Measurements from ENCODE around the gene MOGAT1.

MOGAT1 gene

DNA sequence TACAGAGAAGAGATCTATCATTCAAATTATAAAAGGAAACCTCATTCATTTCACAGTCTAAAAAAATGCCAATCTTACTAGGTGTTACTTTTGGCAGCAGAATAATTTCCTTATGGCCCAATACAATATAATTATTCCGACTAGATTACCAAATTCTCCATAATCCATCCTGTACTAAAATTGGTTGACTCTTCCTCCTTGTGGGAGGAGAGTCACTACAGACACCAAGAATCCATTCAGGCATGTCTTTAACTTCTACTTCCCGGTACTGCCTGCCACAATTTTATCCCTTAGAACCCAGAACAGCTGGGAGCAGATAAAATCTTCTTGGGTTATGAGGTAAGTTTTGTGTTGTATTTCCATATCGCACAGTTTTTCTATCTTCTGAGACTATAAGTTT, 25.4 kb upstream of the MOGAT1 start:
- no peaks in the 10 kb centered on the region for H3K9me2 ChIP-seq (replicated peaks; ENCODE audit: insufficient read depth, low read length)
- H3K27ac ChIP-seq (ENCODE audit: low read depth, low read length), result no peak overlapping the region
- H3K27me3 ChIP-seq (ENCODE audit: low read length), result no peaks in the 10 kb centered on the region
- H3K4me3 ChIP-seq (ENCODE audit: insufficient read depth, low read length, poor library complexity, severe bottlenecking), result no peak overlapping the region
- no peak overlapping the region for H2AFZ ChIP-seq (ENCODE audit: low read depth, low read length, severe bottlenecking)
- no peak overlapping the region for H3K4me2 ChIP-seq (ENCODE audit: low read depth, low read length, poor library complexity, severe bottlenecking)
- TF ChIP-seq EZH2phosphoT487 (conservative IDR thresholded peaks at IDR 0.05; ENCODE audit: low read length), result no peak
- TF ChIP-seq, protein P1, sequence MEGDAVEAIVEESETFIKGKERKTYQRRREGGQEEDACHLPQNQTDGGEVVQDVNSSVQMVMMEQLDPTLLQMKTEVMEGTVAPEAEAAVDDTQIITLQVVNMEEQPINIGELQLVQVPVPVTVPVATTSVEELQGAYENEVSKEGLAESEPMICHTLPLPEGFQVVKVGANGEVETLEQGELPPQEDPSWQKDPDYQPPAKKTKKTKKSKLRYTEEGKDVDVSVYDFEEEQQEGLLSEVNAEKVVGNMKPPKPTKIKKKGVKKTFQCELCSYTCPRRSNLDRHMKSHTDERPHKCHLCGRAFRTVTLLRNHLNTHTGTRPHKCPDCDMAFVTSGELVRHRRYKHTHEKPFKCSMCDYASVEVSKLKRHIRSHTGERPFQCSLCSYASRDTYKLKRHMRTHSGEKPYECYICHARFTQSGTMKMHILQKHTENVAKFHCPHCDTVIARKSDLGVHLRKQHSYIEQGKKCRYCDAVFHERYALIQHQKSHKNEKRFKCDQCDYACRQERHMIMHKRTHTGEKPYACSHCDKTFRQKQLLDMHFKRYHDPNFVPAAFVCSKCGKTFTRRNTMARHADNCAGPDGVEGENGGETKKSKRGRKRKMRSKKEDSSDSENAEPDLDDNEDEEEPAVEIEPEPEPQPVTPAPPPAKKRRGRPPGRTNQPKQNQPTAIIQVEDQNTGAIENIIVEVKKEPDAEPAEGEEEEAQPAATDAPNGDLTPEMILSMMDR (IDR thresholded peaks at IDR 0.05; ENCODE audit: insufficient read depth, low read length, poor library complexity, severe bottlenecking), result no peak
- peaks cover 33% of the 10 kb centered on the region; the same call in 1 of the 2 replicates for H3K36me3 ChIP-seq (ENCODE audit: low read length)
- no peaks in the 10 kb centered on the region for H3K9me3 ChIP-seq (ENCODE audit: insufficient read depth, low read length)
- H3F3A ChIP-seq (ENCODE audit: insufficient read depth), result no peaks in the 10 kb centered on the region
- peaks cover 5% of the 10 kb centered on the region; the same call in 1 of the 2 replicates for H4K20me1 ChIP-seq (ENCODE audit: low read depth, low read length)
- peaks cover 57% of the 10 kb centered on the region for H3K79me2 ChIP-seq (ENCODE audit: insufficient read depth, low read length)
- H3K9ac ChIP-seq (ENCODE audit: low read length), result no peak overlapping the region

DNA sequence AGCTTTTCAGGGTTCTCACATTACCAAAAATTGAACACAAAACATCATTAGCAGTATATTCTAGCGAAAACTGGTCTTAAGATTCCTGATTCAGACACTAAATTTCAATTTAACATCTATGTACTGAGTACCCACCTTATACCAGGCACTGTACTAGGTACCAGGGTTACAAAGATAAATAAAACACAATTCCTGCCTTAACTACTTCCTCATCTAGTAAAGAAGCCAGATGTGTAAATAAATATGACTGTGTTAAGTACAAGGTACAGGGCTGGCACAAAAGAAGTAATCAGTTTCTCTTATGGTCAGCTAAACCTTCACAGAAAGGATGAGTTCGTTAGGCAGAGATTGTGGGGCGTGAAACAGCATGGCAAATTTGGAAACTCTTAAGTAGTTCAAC, 21.7 kb upstream of the MOGAT1 start:
- H3F3A ChIP-seq (ENCODE audit: insufficient read depth), result no peaks in the 10 kb centered on the region
- H3K9me2 ChIP-seq (replicated peaks; ENCODE audit: insufficient read depth, low read length), result no peaks in the 10 kb centered on the region
- no peak overlapping the region for H3K27ac ChIP-seq (ENCODE audit: low read depth, low read length)
- H2AFZ ChIP-seq (ENCODE audit: low read depth, low read length, severe bottlenecking), result no peak overlapping the region
- H3K9ac ChIP-seq (ENCODE audit: low read length), result no peak overlapping the region
- no peak overlapping the region for H3K4me3 ChIP-seq (ENCODE audit: insufficient read depth, low read length, poor library complexity, severe bottlenecking)
- no peaks in the 10 kb centered on the region for H3K9me3 ChIP-seq (ENCODE audit: insufficient read depth, low read length)
- H3K4me2 ChIP-seq (ENCODE audit: low read depth, low read length, poor library complexity, severe bottlenecking), result no peak overlapping the region
- H3K27me3 ChIP-seq (ENCODE audit: low read length), result no peaks in the 10 kb centered on the region
- peaks cover 7% of the 10 kb centered on the region; the same call in 1 of the 2 replicates for H3K36me3 ChIP-seq (ENCODE audit: low read length)
- peaks cover 5% of the 10 kb centered on the region; the same call in 1 of the 2 replicates for H4K20me1 ChIP-seq (ENCODE audit: low read depth, low read length)
- peaks cover 81% of the 10 kb centered on the region for H3K79me2 ChIP-seq (ENCODE audit: insufficient read depth, low read length)
- TF ChIP-seq, protein P1 (IDR thresholded peaks at IDR 0.05; ENCODE audit: insufficient read depth, low read length, poor library complexity, severe bottlenecking), result no peak
- TF ChIP-seq EZH2phosphoT487 (conservative IDR thresholded peaks at IDR 0.05; ENCODE audit: low read length), result no peak

- Histone ChIP-seq H3K9ac (ENCODE audit: low read length) (no peak overlapping the region), H3K4me2 (ENCODE audit: low read depth, low read length, poor library complexity, severe bottlenecking) (no peak overlapping the region)
Measured at GRCh38 chr2:222651718-222652418, 19.6 kb upstream of the MOGAT1 start.

More at GRCh38 chr2:222651718-222652418, 19.6 kb upstream of the MOGAT1 start:
- no peak overlapping the region for H3K27ac ChIP-seq (ENCODE audit: low read depth, low read length)
- no peaks in the 10 kb centered on the region for H3K27me3 ChIP-seq (ENCODE audit: low read length)
- H3K9me2 ChIP-seq (replicated peaks; ENCODE audit: insufficient read depth, low read length), result no peaks in the 10 kb centered on the region
- H3F3A ChIP-seq (ENCODE audit: insufficient read depth), result peaks cover 8% of the 10 kb centered on the region
- H2AFZ ChIP-seq (ENCODE audit: low read depth, low read length, severe bottlenecking), result no peak overlapping the region
- no peaks in the 10 kb centered on the region for H3K9me3 ChIP-seq (ENCODE audit: insufficient read depth, low read length)
- TF ChIP-seq EZH2phosphoT487 (conservative IDR thresholded peaks at IDR 0.05; ENCODE audit: low read length), result no peak
- TF ChIP-seq, protein P1 (IDR thresholded peaks at IDR 0.05; ENCODE audit: insufficient read depth, low read length, poor library complexity, severe bottlenecking), result no peak
- H3K79me2 ChIP-seq (ENCODE audit: insufficient read depth, low read length), result peaks cover 79% of the 10 kb centered on the region
- H3K4me3 ChIP-seq (ENCODE audit: insufficient read depth, low read length, poor library complexity, severe bottlenecking), result no peak overlapping the region
- no peaks in the 10 kb centered on the region for H3K36me3 ChIP-seq (ENCODE audit: low read length)
- peaks cover 5% of the 10 kb centered on the region; the same call in 1 of the 2 replicates for H4K20me1 ChIP-seq (ENCODE audit: low read depth, low read length)

Measured in SU-DHL-6 (cell line).